Measurements from ENCODE around the gene TSC22D4. TPM values are rescaled to one million over a fixed set of nuclear protein-coding genes. Genes with fewer than 3 reads are reported as not detected.

The TSC22D4 gene
- total and polyA plus RNA-seq, 2 donors (not counting 3 experiments of a cell fraction or from before 2014, with no cell fraction given), result 40.1 to 84.4 TPM

DNA sequence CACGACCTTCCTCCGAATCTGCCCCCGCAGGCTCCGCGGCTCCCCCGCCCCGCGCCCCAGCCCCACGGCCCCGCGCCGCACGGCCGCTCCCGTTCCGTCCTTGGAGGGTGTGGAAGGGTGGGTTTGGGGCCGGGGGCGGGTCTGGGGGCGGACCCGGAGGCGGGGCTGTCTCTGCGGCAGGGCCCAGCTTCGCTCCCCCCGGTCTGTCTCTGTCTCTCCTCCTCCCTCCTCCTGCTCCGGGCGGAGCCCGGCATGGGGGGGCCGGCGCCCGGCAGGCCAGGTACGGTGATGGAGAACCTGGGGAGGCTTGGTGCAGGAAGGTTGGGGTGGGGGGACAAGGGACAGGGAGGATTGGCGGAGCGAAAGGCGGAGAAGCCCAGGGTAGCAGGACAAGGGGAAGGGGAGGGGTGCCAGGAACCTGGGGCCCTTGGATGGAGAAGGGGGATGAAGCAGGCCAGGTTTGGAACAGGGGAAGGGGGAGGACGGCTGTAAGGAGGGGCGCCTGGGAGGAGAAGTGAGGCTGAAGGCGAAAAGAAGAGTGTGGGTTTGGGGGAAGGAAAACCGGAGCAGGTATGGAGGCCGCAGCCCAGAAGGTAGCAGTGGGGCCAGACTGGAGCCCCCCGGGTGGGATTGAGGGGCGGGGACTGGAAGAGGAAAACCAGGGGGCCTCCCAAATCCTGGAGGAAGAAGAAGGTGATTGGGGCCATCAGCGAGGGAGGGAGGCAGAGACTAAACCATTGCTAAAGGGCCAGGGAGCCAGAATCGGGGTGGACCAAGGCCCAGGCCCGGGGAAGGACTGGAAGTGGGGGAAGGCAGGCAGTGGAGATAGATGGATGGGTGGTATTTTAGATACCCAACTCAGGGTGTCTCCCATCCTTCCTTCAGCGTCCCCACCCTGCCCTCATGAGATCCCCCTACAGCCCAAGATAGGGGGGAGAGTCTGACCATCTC is 5.0 kb upstream of the TSC22D4 start, which contains the start of gene NYAP1:
Gene NYAP1, plus strand, starts transcription at position 206 of the 951 bp plus-strand sequence. CDS start 1,385 bp downstream, outside the sequence.
- Histone ChIP-seq H2AFZ (ENCODE audit: low read depth, low read length) (peak within 1 kb of the TSS; percentile 85), H4K20me1 (replicated peaks; ENCODE audit: control insufficient read depth, extremely low read depth, insufficient read depth, low read length) (no peaks in the 10 kb centered on the region), H3K4me3 (replicated peaks in 1 of 3; ENCODE audit: insufficient read depth in 1 of 3, low read depth in 1 of 3, low read length in 3 of 3) (peak within 1 kb of the TSS; percentile 36 to 60 (median 37)), H3K36me3 (ENCODE audit: control insufficient read depth in 2 of 2, extremely low read depth in 1 of 2, insufficient read depth in 2 of 2, low read length in 2 of 2) (no peaks in the 10 kb centered on the region), H3K27me3 (ENCODE audit: control insufficient read depth in 2 of 2, insufficient read depth in 2 of 2, low read length in 2 of 2) (no peaks in the 10 kb centered on the region), H3K9me3 (replicated peaks; ENCODE audit: control insufficient read depth, insufficient read depth, low read length) (no peaks in the 10 kb centered on the region), H3K4me1 (ENCODE audit: control insufficient read depth, extremely low read depth, insufficient read depth, low read length) (peaks cover 15% of the 10 kb centered on the region), H3K27ac (ENCODE audit: insufficient read depth, low read depth, low read length) (no peak within 1 kb of the TSS), H3K4me2 (ENCODE audit: insufficient read depth, low read length) (peak within 1 kb of the TSS; percentile 41), H3K9me1 (replicated peaks; ENCODE audit: control insufficient read depth, extremely low read depth, insufficient read depth, low read length) (no peaks in the 10 kb centered on the region), H3K9ac (replicated peaks; ENCODE audit: extremely low read depth, insufficient read depth, low read length) (no peak within 1 kb of the TSS), H3K79me2 (ENCODE audit: control insufficient read depth, insufficient read depth, low read length) (peaks cover 2% of the 10 kb centered on the region)
- intact Hi-C loops (cut with micrococcal nuclease), result loop anchor here (1.0 kb wide), 3 partner anchors 15 to 75 kb away; no protein-coding TSS in a partner anchor
- dilution Hi-C loops (cut with MboI; ENCODE audit: extremely low pct_ligation_motif_present, low sequenced_read_pairs), result no loop called here
- CTCF ChIA-PET, result interaction anchor here (0.6 to 3.0 kb wide), 11 partner anchors 8 to 241 kb away, joined by 3 to 55 read pairs (median 5); partner anchors contain the start of genes AGFG2 and ZCWPW1
- no TSS peak for BruUV-seq (replicated peaks)
- no peak for TF ChIP-seq MYC (IDR thresholded peaks at IDR 0.05; ENCODE audit: low read depth, low read length)
- no peak for TF ChIP-seq JUN (IDR thresholded peaks at IDR 0.05; ENCODE audit: borderline replicate concordance, insufficient read depth, insufficient read length, low read depth)
- no peak for TF ChIP-seq EZH2 (IDR thresholded peaks at IDR 0.05; ENCODE audit: borderline replicate concordance, low read depth, low read length, severe bottlenecking)
- TF ChIP-seq POLR2A (IDR thresholded peaks at IDR 0.05; ENCODE audit: low read depth, low read length), result no peak
- TF ChIP-seq FOS (IDR thresholded peaks at IDR 0.05; ENCODE audit: borderline replicate concordance, insufficient read depth, low read length), result no peak
- TF ChIP-seq, protein P1, sequence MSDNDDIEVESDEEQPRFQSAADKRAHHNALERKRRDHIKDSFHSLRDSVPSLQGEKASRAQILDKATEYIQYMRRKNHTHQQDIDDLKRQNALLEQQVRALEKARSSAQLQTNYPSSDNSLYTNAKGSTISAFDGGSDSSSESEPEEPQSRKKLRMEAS (IDR thresholded peaks at IDR 0.05; ENCODE audit: insufficient read depth, insufficient read length), result no peak
- no peak for TF ChIP-seq GATA2 (IDR thresholded peaks at IDR 0.05; ENCODE audit: insufficient read depth, insufficient read length, low read depth, low read length)
- TF ChIP-seq, protein P2, sequence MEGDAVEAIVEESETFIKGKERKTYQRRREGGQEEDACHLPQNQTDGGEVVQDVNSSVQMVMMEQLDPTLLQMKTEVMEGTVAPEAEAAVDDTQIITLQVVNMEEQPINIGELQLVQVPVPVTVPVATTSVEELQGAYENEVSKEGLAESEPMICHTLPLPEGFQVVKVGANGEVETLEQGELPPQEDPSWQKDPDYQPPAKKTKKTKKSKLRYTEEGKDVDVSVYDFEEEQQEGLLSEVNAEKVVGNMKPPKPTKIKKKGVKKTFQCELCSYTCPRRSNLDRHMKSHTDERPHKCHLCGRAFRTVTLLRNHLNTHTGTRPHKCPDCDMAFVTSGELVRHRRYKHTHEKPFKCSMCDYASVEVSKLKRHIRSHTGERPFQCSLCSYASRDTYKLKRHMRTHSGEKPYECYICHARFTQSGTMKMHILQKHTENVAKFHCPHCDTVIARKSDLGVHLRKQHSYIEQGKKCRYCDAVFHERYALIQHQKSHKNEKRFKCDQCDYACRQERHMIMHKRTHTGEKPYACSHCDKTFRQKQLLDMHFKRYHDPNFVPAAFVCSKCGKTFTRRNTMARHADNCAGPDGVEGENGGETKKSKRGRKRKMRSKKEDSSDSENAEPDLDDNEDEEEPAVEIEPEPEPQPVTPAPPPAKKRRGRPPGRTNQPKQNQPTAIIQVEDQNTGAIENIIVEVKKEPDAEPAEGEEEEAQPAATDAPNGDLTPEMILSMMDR (IDR thresholded peaks at IDR 0.05; ENCODE audit: extremely low read depth in 1 of 2, insufficient read depth in 1 of 2, low read depth in 1 of 2, low read length in 2 of 2), result no peak
- TF ChIP-seq POLR2AphosphoS5 (IDR thresholded peaks at IDR 0.05; ENCODE audit: insufficient read depth, low read depth, low read length), result no peak
- FAIRE-seq (peak; percentile 53), DNase-seq (ENCODE audit: low read depth, low spot score) (peak; percentile 53)
- POLR2A ChIA-PET, result no interaction called here
